HG03378 (cell line): ENCODE results near the gene SRMS.
"Not testable (repeated sequence)": the region's sequence is repeated elsewhere in the genome, so short reads cannot be mapped to it uniquely, and the experiment has no call there.

Experiments
- ATAC-seq: cut with Tn5 transposase; IDR thresholded peaks from one replicate; pipeline ENCODE4 v1.9.1; 2021; ENCODE audit warnings: mild to moderate bottlenecking, moderate library complexity; ENCODE audit not compliant: unreplicated experiment

SRMS gene

DNA sequence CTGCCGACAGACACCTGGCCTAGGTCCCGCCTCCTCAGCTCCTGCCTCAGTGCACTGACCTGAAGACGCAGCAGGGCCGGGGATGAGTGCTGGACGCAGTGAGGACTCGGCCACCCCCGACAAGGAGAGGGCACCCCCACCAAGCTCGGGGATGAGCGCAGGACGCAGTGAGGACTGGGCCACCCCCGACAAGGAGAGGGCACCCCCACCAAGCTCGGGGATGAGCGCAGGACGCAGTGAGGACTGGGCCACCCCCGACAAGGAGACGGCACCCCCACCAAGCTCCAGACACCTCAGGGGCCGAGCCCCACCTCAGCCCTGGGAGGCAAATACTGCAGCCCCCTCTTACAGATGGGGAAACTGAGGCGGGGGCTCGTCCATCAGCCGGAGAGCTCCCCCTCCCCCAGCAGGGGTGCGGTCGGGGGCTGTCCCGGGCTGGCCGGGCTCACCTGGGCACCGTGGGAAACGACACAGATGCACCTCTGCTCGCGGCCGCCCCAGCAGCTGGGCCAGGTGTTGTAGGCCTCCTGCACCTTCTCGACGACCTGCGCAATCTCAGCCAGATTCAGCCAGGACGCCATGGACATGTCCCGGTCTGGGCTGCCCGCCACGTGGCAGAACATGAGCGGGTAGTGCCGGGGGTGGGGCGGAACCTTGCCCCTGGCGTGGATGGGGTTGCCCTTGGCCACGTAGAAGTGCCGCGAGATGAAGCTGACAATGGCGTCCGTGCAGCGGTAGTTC is 19.0 kb upstream of the SRMS start:
- ATAC-seq, result no peak

DNA sequence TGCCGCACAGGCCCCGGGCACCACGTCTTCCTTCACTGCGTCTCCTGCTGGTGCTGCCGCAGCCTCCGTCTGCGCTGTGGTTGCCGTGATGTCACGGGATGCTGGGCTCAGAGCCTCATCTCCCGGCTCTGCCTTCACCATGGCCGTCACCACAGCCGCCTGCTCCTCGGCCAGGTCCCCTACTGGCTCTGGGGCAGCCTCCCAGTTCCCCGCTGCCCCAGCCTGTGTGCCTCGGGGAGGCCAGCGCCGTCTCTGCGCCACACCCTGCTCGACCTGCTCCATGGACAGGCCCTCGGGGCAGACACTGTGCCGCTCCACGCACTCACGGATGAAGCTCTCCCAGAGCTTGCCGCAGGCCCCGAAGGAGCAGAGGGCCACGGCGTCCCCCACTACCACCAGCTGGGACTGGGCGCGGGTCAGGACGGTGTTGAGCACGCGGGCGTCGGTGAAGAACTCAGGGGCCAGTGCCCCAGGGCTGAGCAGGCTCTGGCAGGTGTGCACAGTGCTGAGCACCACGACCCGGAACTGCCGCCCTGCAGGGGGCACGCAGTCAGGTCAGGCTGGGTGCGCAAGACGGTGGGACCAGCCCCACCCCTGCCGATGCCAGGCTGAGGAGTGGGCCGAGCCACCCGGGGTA is 18.3 kb upstream of the SRMS start:
- no peak for ATAC-seq

DNA sequence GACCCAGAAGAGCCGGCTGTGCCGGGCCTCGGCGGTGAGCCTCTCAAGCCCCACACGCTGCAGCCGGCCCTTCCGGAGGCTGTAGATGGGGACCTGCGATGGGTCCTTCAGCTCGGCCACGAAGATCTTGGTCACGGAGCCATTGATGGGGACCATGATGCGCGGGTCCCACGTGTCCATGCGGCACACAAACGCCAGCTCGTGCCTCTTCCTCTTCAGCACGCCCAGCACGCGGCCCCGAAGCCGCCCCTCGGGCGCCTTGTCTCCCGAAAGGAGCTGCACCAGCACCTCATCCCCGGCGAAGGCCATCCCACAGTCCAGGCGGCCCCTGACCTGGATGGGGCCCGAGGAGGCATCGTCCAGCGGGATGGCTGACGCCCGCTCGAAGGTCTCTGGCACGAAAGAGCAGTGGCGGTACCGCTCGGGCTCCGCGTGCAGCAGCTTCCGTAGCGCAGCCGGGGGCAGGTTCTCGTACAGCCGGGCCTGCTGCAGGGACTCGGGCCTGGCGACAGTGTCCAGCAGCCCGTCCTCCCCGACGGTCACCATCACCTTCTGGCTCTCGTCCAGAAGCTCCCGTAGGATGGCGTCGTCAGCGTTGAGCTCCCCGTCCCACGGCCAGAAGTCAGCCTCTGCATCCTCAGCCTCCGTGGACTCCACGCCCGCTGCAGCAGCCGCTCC is 17.6 kb upstream of the SRMS start:
- ATAC-seq, result no peak

DNA sequence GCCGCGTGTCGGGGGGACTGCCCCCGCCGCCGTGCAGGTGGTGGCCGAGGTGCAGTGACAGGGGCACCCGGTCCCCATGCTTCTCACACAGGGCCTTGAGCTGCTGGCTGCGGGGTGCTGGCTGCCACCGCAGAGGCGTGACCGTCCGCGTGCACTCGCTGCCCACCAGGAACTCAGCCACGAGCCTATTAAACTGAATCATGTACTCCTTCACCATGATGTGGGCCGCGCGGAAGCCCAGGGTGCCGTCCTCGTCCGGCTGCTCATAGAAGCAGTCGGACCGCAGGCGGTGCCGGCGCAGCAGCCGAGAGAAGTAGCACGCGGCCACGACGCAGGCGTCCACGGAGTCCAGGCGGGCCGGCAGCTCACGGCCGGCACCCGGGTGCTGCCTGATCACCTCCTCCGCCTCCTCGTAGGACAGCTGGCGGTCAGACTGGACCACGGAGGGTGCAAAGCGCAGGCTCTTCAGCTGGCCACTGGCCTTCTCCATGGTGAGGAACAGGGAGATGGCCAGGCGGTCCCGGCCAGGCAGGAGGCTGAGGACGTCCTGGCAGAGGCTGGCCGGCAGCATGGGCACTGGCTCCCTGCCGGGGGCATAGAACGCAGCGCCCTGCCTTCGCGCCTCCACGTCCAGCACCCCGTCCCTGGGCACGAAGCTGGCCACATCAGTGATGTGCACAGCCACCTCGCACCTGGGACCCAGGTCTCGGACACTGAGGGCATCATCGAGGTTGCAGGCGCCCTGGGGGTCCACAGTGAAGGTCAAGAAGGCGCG is 16.7 kb upstream of the SRMS start:
- ATAC-seq, result no peak

DNA sequence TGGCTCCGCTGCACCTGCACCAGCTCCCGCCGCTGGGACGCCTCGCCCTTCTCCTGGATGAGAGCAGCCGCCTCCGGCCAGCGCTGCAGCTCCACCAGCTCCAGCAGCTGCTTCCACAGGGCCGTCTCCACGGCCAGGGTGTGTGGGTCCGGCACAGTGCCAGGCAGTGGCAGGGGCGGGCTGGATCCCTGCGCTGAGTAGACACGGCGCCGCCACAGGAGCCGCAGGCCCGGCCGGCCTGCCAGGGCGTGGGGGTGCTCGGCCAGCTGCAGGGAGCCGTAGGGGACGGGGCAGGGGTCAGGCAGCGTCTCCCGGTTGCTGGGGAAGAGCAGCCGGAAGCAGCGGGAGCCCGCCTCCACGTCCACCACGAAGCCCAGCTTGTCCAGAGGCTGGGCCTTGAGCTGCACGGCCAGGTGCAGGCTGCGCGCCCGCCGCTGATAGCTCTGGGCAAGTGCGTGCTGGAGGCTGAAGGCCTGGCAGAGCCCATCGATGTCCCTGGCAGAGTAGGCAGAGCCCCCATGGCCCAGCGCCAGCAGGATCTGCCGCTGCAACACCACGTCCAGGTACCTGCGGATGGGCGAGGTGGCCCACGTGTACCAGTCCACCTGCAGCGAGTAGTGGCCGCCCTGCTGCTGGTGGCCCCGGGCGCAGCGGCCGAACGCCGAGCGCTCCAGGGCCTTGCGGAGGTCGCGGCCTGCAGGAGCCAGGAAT is 15.8 kb upstream of the SRMS start:
- ATAC-seq, result no peak

DNA sequence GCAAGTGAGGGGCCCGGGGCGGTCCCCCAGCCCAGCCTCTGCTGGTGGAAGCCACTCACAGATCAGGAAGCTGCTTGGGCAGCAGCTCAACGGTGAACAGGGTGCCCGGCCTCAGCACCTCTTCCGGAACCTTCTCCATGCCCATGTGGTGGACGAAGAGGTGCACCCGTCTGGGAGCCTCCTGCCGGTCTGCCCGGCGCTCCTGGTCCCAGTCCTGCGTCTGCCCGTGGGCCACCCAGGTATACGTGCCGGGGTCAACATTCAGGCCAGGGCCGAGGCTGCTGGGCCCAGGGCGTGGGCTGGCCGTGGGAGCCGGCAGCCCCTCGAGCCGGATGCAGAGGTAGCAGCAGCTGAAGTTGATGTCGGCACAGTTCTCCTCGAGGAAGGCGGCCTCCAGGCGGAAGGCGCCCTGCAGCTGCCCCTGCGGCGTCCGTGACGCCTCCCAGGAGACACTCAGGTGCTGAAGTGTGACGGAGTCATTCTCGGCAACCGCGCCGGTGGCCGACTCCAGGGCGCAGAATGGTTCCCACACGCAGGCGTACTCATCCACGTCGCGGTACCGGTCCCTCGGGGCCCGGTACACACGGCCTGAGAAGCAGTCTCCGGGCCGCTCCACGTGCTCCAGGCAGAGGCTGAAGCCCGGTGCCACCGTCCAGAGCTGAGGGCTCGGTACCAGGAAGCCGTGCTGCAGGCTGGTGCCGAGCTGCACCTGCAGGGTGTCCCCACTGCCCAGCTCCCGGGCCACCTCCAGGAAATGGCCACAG is 15.1 kb upstream of the SRMS start:
- ATAC-seq, result no peak

DNA sequence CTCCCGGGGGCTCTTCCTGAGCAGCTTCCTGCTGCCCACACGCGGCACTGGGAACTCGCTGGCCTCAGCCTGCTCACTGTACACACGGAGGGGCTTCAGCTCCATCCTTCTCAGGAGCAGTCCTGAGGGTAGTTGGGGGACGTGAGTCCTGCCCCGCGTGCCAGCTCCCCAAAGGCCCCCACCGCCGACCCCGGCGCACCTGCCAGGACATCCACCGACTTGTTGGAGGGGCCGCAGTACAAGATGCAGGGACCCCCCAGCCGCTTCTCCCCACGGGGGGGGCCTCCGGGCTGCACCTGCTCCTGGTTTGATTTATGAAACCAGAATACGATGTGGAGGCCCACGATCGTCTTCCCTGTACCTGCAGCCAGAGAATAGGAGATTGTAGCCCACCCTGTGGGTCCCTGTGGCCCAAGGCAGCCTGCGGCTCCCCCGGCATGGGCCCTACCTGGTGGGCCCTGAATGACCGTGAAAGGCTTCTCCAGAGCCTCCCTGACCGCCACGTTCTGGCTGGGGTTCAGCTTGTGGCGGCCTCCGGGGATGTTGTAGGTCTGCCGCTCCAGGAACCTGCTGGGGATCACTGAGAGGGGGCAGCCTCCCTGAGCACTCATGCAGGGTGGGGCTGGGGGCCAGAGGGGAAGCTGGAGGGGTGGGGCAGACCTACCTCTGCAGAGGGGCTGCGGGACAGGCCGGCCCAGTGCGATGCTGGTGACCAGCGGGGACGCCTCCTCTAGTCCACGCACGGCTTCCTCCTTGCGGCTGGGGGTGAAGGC is 14.3 kb upstream of the SRMS start:
- no peak for ATAC-seq

DNA sequence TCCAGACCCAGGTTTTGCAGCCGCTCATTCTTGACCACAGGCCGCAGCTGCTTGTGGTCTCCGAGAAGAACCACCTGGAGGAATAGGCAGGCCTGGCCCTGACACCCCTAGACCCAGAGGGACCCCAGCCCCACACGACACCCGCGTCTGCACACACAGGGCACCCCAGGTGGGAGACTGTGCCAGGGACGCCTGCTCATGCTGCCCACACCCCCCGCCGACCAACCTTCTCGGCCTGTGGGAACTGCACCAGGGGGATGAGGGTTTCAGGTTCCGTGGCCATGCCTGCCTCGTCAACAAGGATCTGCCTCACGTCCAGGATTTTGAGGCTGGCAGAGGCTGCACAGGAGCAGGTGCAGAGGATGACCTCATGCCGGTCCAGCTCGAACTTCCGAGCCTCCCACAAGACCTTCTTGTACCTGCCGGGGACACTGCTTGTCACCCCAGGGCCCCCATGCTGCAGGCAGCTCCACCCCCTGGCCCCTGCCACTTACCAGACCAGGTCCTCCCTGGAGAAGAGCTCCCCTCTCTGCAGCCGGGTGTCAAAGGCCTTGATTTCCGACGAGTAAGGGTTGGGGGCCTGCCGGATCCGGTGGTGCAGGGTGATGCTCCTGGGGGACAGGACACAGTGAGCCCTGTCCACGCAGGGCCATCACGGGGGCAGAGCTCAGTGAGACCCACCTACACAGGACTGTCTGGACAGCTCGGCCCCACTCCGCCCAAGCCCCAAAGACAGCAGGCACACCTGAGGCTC is 13.5 kb upstream of the SRMS start:
- ATAC-seq, result no peak

DNA sequence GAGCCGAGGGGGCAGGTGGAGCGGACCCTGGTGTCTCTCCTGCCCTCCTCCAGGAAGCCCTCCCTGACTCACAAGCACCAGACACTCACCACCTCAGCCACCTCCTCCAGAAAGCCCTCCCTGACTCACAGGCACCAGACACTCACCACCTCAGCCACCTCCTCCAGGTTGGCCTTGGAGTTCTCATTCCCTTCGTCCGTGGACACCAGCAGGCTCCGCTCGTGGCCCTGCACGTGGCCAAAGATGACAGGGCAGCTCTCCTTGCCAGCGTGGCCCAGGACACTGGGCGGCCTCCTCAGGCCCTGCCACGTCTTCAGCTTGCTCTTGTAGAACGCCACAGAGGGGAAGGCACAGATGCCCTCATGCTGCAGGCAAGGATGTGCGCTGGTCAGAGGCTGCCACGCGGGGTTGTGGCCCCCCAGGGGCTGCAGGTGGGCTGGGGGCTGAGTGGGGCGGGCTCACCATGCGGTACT is 12.8 kb upstream of the SRMS start:
- no peak for ATAC-seq

DNA sequence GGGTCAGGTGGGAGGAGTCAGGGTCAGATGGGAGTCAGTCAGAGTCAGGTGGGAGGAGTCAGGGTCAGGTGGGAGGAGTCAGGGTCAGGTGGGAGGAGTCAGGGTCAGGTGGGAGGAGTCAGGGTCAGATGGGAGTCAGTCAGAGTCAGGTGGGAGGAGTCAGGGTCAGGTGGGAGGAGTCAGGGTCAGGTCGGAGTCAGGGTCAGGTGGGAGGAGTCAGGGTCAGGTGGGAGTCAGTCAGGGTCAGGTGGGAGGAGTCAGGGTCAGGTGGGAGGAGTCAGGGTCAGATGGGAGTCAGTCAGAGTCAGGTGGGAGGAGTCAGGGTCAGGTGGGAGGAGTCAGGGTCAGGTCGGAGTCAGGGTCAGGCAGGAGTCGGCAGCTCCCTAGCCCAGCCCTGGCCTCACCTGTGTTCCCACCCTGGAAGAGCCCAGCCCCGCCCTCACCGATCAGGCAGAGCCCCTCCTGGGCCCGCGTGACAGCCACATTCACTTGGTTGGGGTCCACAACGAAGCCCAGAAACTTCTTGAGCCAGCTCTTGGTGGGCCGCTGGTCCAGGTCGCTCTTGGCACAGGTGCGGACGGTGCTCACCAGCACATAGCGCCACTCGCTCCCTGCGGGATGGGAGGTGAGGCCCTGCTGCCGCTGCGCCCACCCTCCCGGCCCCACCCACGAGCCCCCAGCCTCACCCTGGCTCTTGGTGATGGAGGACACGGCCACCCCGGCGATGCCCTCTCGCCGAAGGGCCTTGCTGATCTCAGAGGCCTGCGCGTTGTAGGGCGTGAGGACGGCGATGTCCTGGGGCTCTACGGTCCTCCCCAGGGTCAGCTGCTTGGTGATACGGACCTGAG is 12.2 kb upstream of the SRMS start:
- not testable (repeated sequence) for ATAC-seq

DNA sequence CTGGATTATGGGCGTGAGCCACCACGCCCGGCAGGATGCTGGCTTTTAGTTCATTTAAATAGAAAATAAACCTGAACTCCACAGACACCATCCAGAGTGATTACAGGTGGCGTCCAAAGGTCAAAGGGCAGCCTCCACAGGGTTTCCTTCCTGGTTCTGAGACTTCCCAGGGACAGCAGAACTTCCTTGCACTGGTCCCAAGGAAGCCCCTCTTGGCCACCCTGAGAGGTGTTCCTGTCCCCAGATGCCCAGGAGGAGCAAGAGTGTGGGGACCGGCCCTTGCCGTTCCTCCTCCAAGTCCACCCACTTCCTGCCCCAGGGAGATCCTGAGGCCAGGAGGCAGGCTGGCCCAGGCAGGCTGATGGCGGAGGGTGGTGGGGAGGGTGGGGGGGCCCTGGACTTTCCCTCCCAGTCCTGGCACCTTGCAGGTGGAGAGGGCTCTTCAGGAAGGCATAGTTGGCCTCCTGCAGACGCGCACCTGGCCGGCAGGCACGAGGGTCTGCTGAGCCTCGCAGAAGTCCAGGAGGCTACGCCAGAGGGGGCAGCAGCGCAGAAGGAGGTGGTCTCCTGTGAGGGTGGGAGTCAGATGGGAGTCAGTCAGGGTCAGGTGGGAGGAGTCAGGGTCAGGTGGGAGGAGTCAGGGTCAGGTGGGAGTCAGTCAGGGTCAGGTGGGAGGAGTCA is 11.4 kb upstream of the SRMS start:
- ATAC-seq, result no peak

DNA sequence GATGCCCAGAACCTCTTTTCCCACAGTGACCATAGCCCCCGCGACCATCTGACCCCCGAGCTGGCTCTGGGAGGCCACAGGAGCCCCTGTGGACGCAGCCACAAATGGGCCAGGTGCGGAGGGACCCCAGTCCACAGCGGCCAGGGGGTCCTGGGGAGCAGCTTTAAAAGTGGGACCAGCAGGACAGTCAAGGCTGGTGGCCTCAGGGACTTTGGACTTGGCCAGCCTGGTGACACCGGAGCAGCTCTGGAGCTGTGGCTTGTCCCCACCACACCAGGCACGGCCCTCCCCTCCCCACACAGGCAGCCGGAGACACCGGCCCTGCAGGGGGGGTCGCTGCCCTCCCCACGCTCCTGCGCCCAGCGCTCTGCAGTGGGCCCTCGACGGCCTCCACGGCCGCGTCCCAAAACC is 9.9 kb upstream of the SRMS start:
- ATAC-seq, result no peak

DNA sequence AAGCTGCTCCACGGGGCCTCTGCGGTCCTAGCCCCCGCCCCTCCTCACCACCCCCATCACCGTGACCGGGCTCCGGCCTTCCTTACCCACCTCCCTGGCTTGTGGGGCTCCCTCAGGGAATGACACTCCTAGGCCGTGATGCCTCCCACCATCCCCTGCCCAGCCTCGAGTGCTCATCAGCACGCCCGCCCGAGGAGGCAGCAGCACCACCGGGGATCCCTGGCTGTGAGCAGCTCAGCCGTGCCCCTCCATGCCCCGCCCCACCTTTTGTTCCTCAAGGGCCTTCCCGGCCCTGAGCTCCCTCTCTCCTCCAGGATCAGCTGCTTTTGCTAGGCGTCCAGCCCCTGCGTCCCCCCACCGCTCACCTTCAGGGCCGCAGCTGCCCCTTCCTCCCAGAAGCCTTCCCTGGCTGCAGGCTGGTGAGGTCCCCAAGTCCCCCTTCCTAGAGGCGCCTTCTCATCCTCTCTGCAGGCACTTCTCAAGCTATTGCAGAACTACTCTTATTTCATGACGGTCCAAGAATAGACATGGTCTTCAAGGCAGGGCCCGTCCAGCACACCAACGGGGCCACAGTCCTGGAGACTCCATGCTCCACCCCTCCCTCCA is 9.4 kb upstream of the SRMS start:
- no peak for ATAC-seq

DNA sequence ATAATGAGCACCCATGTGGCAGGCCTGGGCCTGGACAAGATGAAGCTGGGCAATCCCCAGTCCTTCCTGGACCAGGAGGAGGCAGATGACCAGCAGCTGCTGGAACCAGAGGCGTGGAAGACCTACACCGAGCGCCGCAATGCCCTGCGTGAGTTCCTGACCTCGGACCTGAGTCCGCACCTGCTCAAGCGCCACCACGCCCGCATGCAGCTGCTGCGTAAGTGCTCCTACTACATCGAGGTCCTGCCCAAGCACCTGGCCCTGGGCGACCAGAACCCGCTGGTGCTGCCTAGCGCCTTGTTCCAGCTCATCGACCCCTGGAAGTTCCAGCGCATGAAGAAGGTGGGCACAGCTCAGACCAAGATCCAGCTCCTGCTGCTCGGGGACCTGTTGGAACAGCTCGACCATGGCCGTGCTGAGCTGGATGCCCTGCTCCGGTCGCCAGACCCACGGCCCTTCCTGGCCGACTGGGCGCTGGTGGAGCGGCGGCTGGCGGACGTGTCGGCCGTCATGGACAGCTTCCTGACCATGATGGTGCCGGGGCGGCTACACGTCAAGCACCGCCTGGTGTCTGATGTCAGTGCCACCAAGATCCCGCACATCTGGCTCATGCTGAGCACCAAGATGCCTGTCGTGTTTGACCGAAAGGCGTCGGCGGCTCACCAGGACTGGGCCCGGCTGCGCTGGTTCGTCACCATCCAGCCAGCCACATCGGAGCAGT is 8.3 kb upstream of the SRMS start:
- ATAC-seq, result no peak

DNA sequence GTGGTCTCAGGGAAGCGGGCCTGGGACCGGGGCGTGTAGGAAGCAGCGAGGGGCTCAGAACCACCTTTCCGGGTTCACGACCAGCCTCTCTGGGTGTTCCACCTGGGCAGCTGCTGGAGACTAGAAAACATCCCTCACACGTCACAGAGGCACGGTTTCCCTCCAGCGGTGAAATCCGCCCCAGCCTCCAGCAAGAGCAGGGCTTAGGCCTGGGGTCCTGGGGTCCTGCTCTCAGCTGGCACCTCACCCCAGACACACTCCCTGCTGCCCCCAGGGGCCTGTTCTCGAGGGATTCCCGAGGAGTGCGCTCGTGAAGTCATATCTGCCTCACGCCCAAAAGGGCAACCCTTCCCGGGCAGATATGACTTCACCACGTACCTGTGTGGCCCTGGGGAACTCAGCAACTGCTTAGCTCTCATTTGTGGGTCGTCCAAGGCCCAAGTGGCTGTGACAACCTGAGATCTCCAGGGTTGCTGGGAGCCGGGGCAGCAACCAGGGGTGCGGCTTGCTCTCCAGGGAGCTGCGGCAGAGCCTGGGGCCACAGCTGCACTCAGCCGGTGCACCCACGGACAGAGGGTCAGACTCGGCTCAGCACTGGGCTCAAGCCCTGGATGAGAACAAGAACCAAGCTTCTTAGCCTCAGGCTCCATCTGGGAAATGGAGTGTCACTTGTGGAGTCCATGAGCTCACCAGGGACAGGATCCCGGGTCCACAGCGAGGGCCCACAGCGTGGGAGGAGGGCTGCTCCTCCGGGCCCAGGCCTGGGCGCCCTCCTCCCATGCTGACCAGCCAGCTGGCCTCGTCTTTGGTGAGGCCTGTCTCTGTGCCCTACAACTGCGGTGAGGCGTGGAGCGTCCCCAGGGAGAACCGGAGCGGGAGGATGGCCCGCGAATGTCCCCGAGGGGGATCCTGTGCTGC is 7.1 kb upstream of the SRMS start:
- no peak for ATAC-seq
